A673 (cell line): ENCODE results near the gene NLRC5. TPM values are rescaled to one million over a fixed set of nuclear protein-coding genes. Genes with fewer than 3 reads are reported as not detected.

Experiments
- BruUV-seq: library from RNA; stranded (reverse); fragments of 400-500 nt; replicated peaks from 2 replicates; lab custom pipeline; 2021; lab: Mats Ljungman, UMichigan
- CTCF ChIA-PET: fragments of 300-600 bp; sonication (Branson Sonifier 250); formaldehyde crosslinking; loops from one replicate; lab custom pipeline; 2022; ENCODE audit warnings: antibody characterized with exemption; lab: Charles Lee
- POLR2A ChIA-PET: fragments of 300-600 bp; sonication (Branson Sonifier 250); formaldehyde crosslinking; loops from one replicate; lab custom pipeline; 2022; ENCODE audit warnings: antibody characterized with exemption; ENCODE audit not compliant: low non-redundant PET; lab: Charles Lee
- DNase-seq: peaks from one replicate; pipeline ENCODE4 v3.0.0-alpha.2; 2015; ENCODE audit warnings: low spot score
- H3K27ac ChIP-seq: fragments of 200-600 bp; sonication (generic); 2 replicates; pipeline ENCODE4 v1.5.1; 2016; ENCODE audit warnings: mixed run types, low read depth, mild to moderate bottlenecking, mixed read lengths, antibody characterized with exemption, low read length; ENCODE audit not compliant: poor library complexity, severe bottlenecking
- H3K27me3 ChIP-seq: fragments of 200-600 bp; sonication (generic); replicated peaks from 2 replicates; pipeline ENCODE4 v1.6.1; 2017; ENCODE audit warnings: mixed run types, low read depth, mild to moderate bottlenecking, mixed read lengths, antibody characterized with exemption, low read length; ENCODE audit not compliant: insufficient read depth, poor library complexity
- H3K36me3 ChIP-seq: fragments of 200-600 bp; sonication (generic); 2 replicates; pipeline ENCODE4 v1.6.1; 2016; ENCODE audit warnings: mixed run types, mild to moderate bottlenecking, mixed read lengths, antibody characterized with exemption, low read length; ENCODE audit not compliant: insufficient read depth, poor library complexity, severe bottlenecking
- H3K4me1 ChIP-seq: fragments of 200-600 bp; sonication (generic); 2 replicates; pipeline ENCODE4 v1.6.1; 2017; ENCODE audit warnings: mixed run types, mild to moderate bottlenecking, mixed read lengths, antibody characterized with exemption, low read length; ENCODE audit not compliant: insufficient read depth, poor library complexity, severe bottlenecking
- H3K4me3 ChIP-seq: fragments of 200-600 bp; sonication (generic); 2 replicates; pipeline ENCODE4 v1.5.1; 2016; ENCODE audit warnings: low read depth, mixed run types, mild to moderate bottlenecking, mixed read lengths, low read length; ENCODE audit not compliant: poor library complexity, severe bottlenecking
- H3K9me3 ChIP-seq: fragments of 200-600 bp; sonication (generic); 2 replicates; pipeline ENCODE4 v1.6.1; 2016; ENCODE audit warnings: mixed run types, low read depth, mild to moderate bottlenecking, mixed read lengths, antibody characterized with exemption, low read length; ENCODE audit not compliant: poor library complexity, severe bottlenecking
- EZH2 ChIP-seq: fragments of 200-600 bp; sonication (generic); IDR thresholded peaks from 2 replicates; pipeline ENCODE4 v1.6.1; 2017; ENCODE audit warnings: borderline replicate concordance, low read depth, mild to moderate bottlenecking, mixed read lengths, antibody characterized with exemption, low read length; ENCODE audit not compliant: poor library complexity, severe bottlenecking
- intact Hi-C: fragments of 100-400 bp; cut with micrococcal nuclease; formaldehyde crosslinking; loops from one replicate; pipeline ENCODE4 v1.10.0; 2022; ENCODE audit not compliant: unreplicated experiment
- total RNA-seq: library from RNA; stranded (reverse); gene quantifications from 2 replicates; pipeline ENCODE4 v1.2.3, GENCODE V29; 2021
- TF ChIP-seq, protein P1 (sequence below): fragments of 300-800, 200-600 bp; sonication (generic); conservative IDR thresholded peaks from 2 replicates; pipeline ENCODE4 v1.5.1; 2017; ENCODE audit warnings: low read depth, mild to moderate bottlenecking, antibody characterized with exemption, low read length, moderate library complexity, mixed read lengths

NLRC5 gene
- total RNA-seq, 1 experiment from 2014 or later: 13.1 TPM

GRCh38 chr16:56997931-56998330 lies 8.6 kb downstream of the NLRC5 start:
- BruUV-seq: no TSS peak
- intact Hi-C loops: no loop called here
- Histone ChIP-seq H3K4me1 (no peaks in the 10 kb centered on the region), H3K9me3 (no peaks in the 10 kb centered on the region), H3K36me3 (no peaks in the 10 kb centered on the region), H3K27me3 (no peaks in the 10 kb centered on the region), H3K4me3 (no peak overlapping the region), H3K27ac (no peak overlapping the region)
- ChIA-PET CTCF (no interaction called here), POLR2A (no interaction called here)
- TF ChIP-seq, protein P1, sequence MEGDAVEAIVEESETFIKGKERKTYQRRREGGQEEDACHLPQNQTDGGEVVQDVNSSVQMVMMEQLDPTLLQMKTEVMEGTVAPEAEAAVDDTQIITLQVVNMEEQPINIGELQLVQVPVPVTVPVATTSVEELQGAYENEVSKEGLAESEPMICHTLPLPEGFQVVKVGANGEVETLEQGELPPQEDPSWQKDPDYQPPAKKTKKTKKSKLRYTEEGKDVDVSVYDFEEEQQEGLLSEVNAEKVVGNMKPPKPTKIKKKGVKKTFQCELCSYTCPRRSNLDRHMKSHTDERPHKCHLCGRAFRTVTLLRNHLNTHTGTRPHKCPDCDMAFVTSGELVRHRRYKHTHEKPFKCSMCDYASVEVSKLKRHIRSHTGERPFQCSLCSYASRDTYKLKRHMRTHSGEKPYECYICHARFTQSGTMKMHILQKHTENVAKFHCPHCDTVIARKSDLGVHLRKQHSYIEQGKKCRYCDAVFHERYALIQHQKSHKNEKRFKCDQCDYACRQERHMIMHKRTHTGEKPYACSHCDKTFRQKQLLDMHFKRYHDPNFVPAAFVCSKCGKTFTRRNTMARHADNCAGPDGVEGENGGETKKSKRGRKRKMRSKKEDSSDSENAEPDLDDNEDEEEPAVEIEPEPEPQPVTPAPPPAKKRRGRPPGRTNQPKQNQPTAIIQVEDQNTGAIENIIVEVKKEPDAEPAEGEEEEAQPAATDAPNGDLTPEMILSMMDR: no peak
- no peak for TF ChIP-seq EZH2
- DNase-seq: no peak

- no TSS peak for BruUV-seq
- POLR2A ChIA-PET: no interaction called here
- H3K9me3 ChIP-seq: no peaks in the 10 kb centered on the region
- no peak overlapping the region for H3K27ac ChIP-seq
- no peaks in the 10 kb centered on the region for H3K36me3 ChIP-seq
- no peak overlapping the region for H3K4me3 ChIP-seq
- no peaks in the 10 kb centered on the region for H3K4me1 ChIP-seq
- DNase-seq: no peak
- CTCF ChIA-PET: no interaction called here
- TF ChIP-seq EZH2: no peak
- TF ChIP-seq, protein P1: no peak
- intact Hi-C loops: no loop called here
- H3K27me3 ChIP-seq: no peaks in the 10 kb centered on the region
Measured at GRCh38 chr16:56998352-56998751, 9.0 kb downstream of the NLRC5 start.

DNA sequence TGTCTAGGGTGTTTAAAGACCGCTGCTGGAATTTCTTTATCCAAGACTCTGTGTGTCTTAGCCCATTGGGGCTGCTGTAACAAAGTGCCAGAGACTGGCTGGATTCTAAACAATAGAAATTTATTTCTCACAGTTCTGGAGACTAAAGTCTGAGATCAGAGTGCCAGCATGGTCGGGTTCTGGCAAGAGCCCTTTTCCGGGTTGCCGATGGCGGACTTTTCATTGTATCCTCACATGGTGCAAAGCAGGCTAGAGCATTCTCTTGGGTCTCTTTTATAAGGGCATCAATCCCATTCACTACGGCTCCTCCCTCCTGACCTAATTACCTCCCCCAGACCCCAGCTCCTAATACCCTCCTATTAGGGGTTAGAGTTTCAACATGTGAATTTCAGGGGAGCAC lies 9.5 kb downstream of the NLRC5 start:
- CTCF ChIA-PET: no interaction called here
- H3K9me3 ChIP-seq: no peaks in the 10 kb centered on the region
- no peak overlapping the region for H3K27ac ChIP-seq
- H3K27me3 ChIP-seq: no peaks in the 10 kb centered on the region
- intact Hi-C loops: no loop called here
- no peak overlapping the region for H3K4me3 ChIP-seq
- H3K36me3 ChIP-seq: no peaks in the 10 kb centered on the region
- BruUV-seq: no TSS peak
- no peaks in the 10 kb centered on the region for H3K4me1 ChIP-seq
- POLR2A ChIA-PET: no interaction called here
- DNase-seq: no peak
- TF ChIP-seq EZH2: no peak
- TF ChIP-seq, protein P1: no peak
